Activated CD8-positive, alpha-beta T cell treated with anti-CD3 and anti-CD28 coated beads for 36 hours (primary cell): ENCODE results near the gene PJA1. TPM values are rescaled to one million over a fixed set of nuclear protein-coding genes. Genes with fewer than 3 reads are reported as not detected.

Experiments used
- ATAC-seq: fragments of 200-7000 bp; cut with Tn5 transposase; one replicate; pipeline ENCODE4 v1.10.0; 2021; ENCODE audit warnings: mild to moderate bottlenecking, moderate library complexity
- CTCF ChIA-PET: fragments of 350-600 bp; sonication (Branson Sonifier 250); formaldehyde crosslinking; loops from one replicate; lab custom pipeline; 2021; ENCODE audit warnings: antibody characterized with exemption; lab: Charles Lee
- POLR2A ChIA-PET: fragments of 350-600 bp; sonication (Branson Sonifier 250); formaldehyde crosslinking; loops from one replicate; lab custom pipeline; 2021; ENCODE audit warnings: antibody characterized with exemption; lab: Charles Lee
- DNase-seq: peaks from one replicate; pipeline ENCODE4 v3.0.0-alpha.2; 2020
- H3K27ac Mint-ChIP-seq: one replicate; pipeline ENCODE4 v1.8.0; 2021; ENCODE audit warnings: mild to moderate bottlenecking, mixed read lengths
- H3K27me3 Mint-ChIP-seq: one replicate; pipeline ENCODE4 v1.8.0; 2021; ENCODE audit warnings: mixed read lengths
- H3K36me3 Mint-ChIP-seq: one replicate; pipeline ENCODE4 v1.8.0; 2021; ENCODE audit warnings: low read depth, mixed read lengths
- H3K4me1 Mint-ChIP-seq: one replicate; pipeline ENCODE4 v1.8.0; 2021; ENCODE audit warnings: low read depth, mixed read lengths
- H3K4me3 Mint-ChIP-seq: one replicate; pipeline ENCODE4 v1.8.0; 2021; ENCODE audit warnings: mild to moderate bottlenecking, moderate library complexity, mixed read lengths
- H3K9me3 Mint-ChIP-seq: one replicate; pipeline ENCODE4 v1.8.0; 2021; ENCODE audit warnings: mixed read lengths
- intact Hi-C: fragments of 100-400 bp; cut with micrococcal nuclease; formaldehyde crosslinking; loops from one replicate; pipeline ENCODE4 v1.10.0; 2022
- total RNA-seq, 2 experiments: library from RNA; stranded (reverse); gene quantifications; one replicate each; pipeline ENCODE4 v1.2.3, GENCODE V29; 2021
- TF ChIP-seq, protein P1 (sequence below): fragments of 200-600 bp; IDR thresholded peaks from one replicate; pipeline ENCODE4 v1.8.0; 2022; ENCODE audit warnings: antibody characterized with exemption, mild to moderate bottlenecking

The PJA1 gene
- total RNA-seq, 2 experiments from 2014 or later = 21.0 to 22.6 TPM

- ChIA-PET CTCF (interaction anchor here (0.9 kb wide), 1 partner anchor 192 kb away, joined by 3 read pairs; no protein-coding TSS in a partner anchor), POLR2A (no interaction called here)
- no peaks in the 10 kb centered on the region for H3K36me3 Mint-ChIP-seq
- H3K4me1 Mint-ChIP-seq = no peaks in the 10 kb centered on the region
- no peaks in the 10 kb centered on the region for H3K9me3 Mint-ChIP-seq
- no peak overlapping the region for H3K4me3 Mint-ChIP-seq
- TF ChIP-seq, protein P1, sequence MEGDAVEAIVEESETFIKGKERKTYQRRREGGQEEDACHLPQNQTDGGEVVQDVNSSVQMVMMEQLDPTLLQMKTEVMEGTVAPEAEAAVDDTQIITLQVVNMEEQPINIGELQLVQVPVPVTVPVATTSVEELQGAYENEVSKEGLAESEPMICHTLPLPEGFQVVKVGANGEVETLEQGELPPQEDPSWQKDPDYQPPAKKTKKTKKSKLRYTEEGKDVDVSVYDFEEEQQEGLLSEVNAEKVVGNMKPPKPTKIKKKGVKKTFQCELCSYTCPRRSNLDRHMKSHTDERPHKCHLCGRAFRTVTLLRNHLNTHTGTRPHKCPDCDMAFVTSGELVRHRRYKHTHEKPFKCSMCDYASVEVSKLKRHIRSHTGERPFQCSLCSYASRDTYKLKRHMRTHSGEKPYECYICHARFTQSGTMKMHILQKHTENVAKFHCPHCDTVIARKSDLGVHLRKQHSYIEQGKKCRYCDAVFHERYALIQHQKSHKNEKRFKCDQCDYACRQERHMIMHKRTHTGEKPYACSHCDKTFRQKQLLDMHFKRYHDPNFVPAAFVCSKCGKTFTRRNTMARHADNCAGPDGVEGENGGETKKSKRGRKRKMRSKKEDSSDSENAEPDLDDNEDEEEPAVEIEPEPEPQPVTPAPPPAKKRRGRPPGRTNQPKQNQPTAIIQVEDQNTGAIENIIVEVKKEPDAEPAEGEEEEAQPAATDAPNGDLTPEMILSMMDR = no peak
- no peak overlapping the region for H3K27ac Mint-ChIP-seq
- peaks cover 13% of the 10 kb centered on the region for H3K27me3 Mint-ChIP-seq
- no peak for DNase-seq
- intact Hi-C loops = no loop called here
- no peak for ATAC-seq
Observed at GRCh38 chrX:69138512-69138911, 26.7 kb downstream of the PJA1 start.

- no peak for ATAC-seq
- Mint-ChIP-seq H3K4me3 (no peak overlapping the region), H3K9me3 (no peaks in the 10 kb centered on the region), H3K27ac (no peak overlapping the region), H3K36me3 (no peaks in the 10 kb centered on the region), H3K27me3 (peaks cover 16% of the 10 kb centered on the region), H3K4me1 (no peaks in the 10 kb centered on the region)
- CTCF ChIA-PET = interaction anchor here (0.9 kb wide), 1 partner anchor 192 kb away, joined by 3 read pairs; no protein-coding TSS in a partner anchor
- intact Hi-C loops = no loop called here
- POLR2A ChIA-PET = no interaction called here
- no peak for DNase-seq
- TF ChIP-seq, protein P1 = no peak
Observed at GRCh38 chrX:69138118-69138390, 27.2 kb downstream of the PJA1 start.

- ATAC-seq = no peak
- Mint-ChIP-seq H3K27ac (no peak overlapping the region), H3K4me1 (no peaks in the 10 kb centered on the region), H3K27me3 (peaks cover 16% of the 10 kb centered on the region), H3K4me3 (no peak overlapping the region), H3K36me3 (no peaks in the 10 kb centered on the region), H3K9me3 (no peaks in the 10 kb centered on the region)
- intact Hi-C loops = no loop called here
- TF ChIP-seq, protein P1 = no peak
- ChIA-PET POLR2A (no interaction called here), CTCF (no interaction called here)
- DNase-seq = no peak
Observed at GRCh38 chrX:69137371-69138117, 27.7 kb downstream of the PJA1 start.

GRCh38 chrX:69136546-69137331 lies 28.5 kb downstream of the PJA1 start:
- intact Hi-C loops = no loop called here
- Mint-ChIP-seq H3K27me3 (peaks cover 18% of the 10 kb centered on the region), H3K27ac (no peak overlapping the region), H3K4me3 (no peak overlapping the region), H3K36me3 (no peaks in the 10 kb centered on the region), H3K9me3 (no peaks in the 10 kb centered on the region), H3K4me1 (no peaks in the 10 kb centered on the region)
- CTCF ChIA-PET = no interaction called here
- ATAC-seq = no peak
- DNase-seq = no peak
- POLR2A ChIA-PET = no interaction called here
- TF ChIP-seq, protein P1 = no peak

GRCh38 chrX:69133921-69134542 lies 31.2 kb downstream of the PJA1 start:
- intact Hi-C loops = no loop called here
- Mint-ChIP-seq H3K4me3 (no peak overlapping the region), H3K9me3 (no peaks in the 10 kb centered on the region), H3K27me3 (peaks cover 22% of the 10 kb centered on the region), H3K4me1 (no peaks in the 10 kb centered on the region), H3K36me3 (no peaks in the 10 kb centered on the region), H3K27ac (no peak overlapping the region)
- ChIA-PET CTCF (no interaction called here), POLR2A (no interaction called here)
- ATAC-seq (peak; percentile 34), DNase-seq (peak; percentile 1)
- TF ChIP-seq, protein P1 = no peak
